Measurements from ENCODE around the gene SLAIN2.

SLAIN2 gene

GRCh38 chr4:48367016-48367415 is 25.7 kb downstream of the SLAIN2 start:
- H3K36me3 ChIP-seq (ENCODE audit: control insufficient read depth, insufficient read depth, low read length) = no peaks in the 10 kb centered on the region
- H3K27ac ChIP-seq (ENCODE audit: insufficient read depth, low read length, poor library complexity, severe bottlenecking) = no peak overlapping the region
- H3K9me3 ChIP-seq (ENCODE audit: control insufficient read depth, low read length) = no peaks in the 10 kb centered on the region
- H3K27me3 ChIP-seq (replicated peaks; ENCODE audit: control insufficient read depth, insufficient read depth, low read length, poor library complexity, severe bottlenecking) = no peaks in the 10 kb centered on the region
- peaks cover 3% of the 10 kb centered on the region for H3K4me1 ChIP-seq (ENCODE audit: control insufficient read depth, insufficient read depth, low read length, poor library complexity, severe bottlenecking)
- no peak overlapping the region for H3K4me3 ChIP-seq (ENCODE audit: insufficient read depth, low read depth, low read length, poor library complexity, severe bottlenecking)
- no peak for DNase-seq

GRCh38 chr4:48368389-48368788 is 27.1 kb downstream of the SLAIN2 start:
- Histone ChIP-seq H3K27me3 (replicated peaks; ENCODE audit: control insufficient read depth, insufficient read depth, low read length, poor library complexity, severe bottlenecking) (no peaks in the 10 kb centered on the region), H3K27ac (ENCODE audit: insufficient read depth, low read length, poor library complexity, severe bottlenecking) (no peak overlapping the region), H3K4me1 (ENCODE audit: control insufficient read depth, insufficient read depth, low read length, poor library complexity, severe bottlenecking) (peaks cover 3% of the 10 kb centered on the region), H3K4me3 (ENCODE audit: insufficient read depth, low read depth, low read length, poor library complexity, severe bottlenecking) (no peak overlapping the region), H3K9me3 (ENCODE audit: control insufficient read depth, low read length) (no peaks in the 10 kb centered on the region), H3K36me3 (ENCODE audit: control insufficient read depth, insufficient read depth, low read length) (no peaks in the 10 kb centered on the region)
- no peak for DNase-seq

- Histone ChIP-seq H3K27ac (ENCODE audit: insufficient read depth, low read length, poor library complexity, severe bottlenecking) (no peak overlapping the region), H3K4me1 (ENCODE audit: control insufficient read depth, insufficient read depth, low read length, poor library complexity, severe bottlenecking) (peaks cover 3% of the 10 kb centered on the region), H3K36me3 (ENCODE audit: control insufficient read depth, insufficient read depth, low read length) (no peaks in the 10 kb centered on the region), H3K4me3 (ENCODE audit: insufficient read depth, low read depth, low read length, poor library complexity, severe bottlenecking) (no peak overlapping the region), H3K9me3 (ENCODE audit: control insufficient read depth, low read length) (no peaks in the 10 kb centered on the region), H3K27me3 (replicated peaks; ENCODE audit: control insufficient read depth, insufficient read depth, low read length, poor library complexity, severe bottlenecking) (no peaks in the 10 kb centered on the region)
- no peak for DNase-seq
Measured at GRCh38 chr4:48369248-48369647, 27.9 kb downstream of the SLAIN2 start.

GRCh38 chr4:48369771-48370170 is 28.4 kb downstream of the SLAIN2 start:
- no peak overlapping the region for H3K4me3 ChIP-seq (ENCODE audit: insufficient read depth, low read depth, low read length, poor library complexity, severe bottlenecking)
- H3K27ac ChIP-seq (ENCODE audit: insufficient read depth, low read length, poor library complexity, severe bottlenecking) = no peak overlapping the region
- no peaks in the 10 kb centered on the region for H3K27me3 ChIP-seq (replicated peaks; ENCODE audit: control insufficient read depth, insufficient read depth, low read length, poor library complexity, severe bottlenecking)
- no peak for DNase-seq
- no peaks in the 10 kb centered on the region for H3K36me3 ChIP-seq (ENCODE audit: control insufficient read depth, insufficient read depth, low read length)
- no peaks in the 10 kb centered on the region for H3K9me3 ChIP-seq (ENCODE audit: control insufficient read depth, low read length)
- H3K4me1 ChIP-seq (ENCODE audit: control insufficient read depth, insufficient read depth, low read length, poor library complexity, severe bottlenecking) = peaks cover 3% of the 10 kb centered on the region

GRCh38 chr4:48370260-48371134 is 29.2 kb downstream of the SLAIN2 start:
- Histone ChIP-seq H3K4me3 (ENCODE audit: insufficient read depth, low read depth, low read length, poor library complexity, severe bottlenecking) (no peak overlapping the region), H3K27ac (ENCODE audit: insufficient read depth, low read length, poor library complexity, severe bottlenecking) (no peak overlapping the region), H3K9me3 (ENCODE audit: control insufficient read depth, low read length) (no peaks in the 10 kb centered on the region), H3K36me3 (ENCODE audit: control insufficient read depth, insufficient read depth, low read length) (no peaks in the 10 kb centered on the region), H3K4me1 (ENCODE audit: control insufficient read depth, insufficient read depth, low read length, poor library complexity, severe bottlenecking) (peaks cover 3% of the 10 kb centered on the region), H3K27me3 (replicated peaks; ENCODE audit: control insufficient read depth, insufficient read depth, low read length, poor library complexity, severe bottlenecking) (no peaks in the 10 kb centered on the region)
- no peak for DNase-seq

GRCh38 chr4:48372272-48372671 is 30.9 kb downstream of the SLAIN2 start:
- Histone ChIP-seq H3K4me1 (ENCODE audit: control insufficient read depth, insufficient read depth, low read length, poor library complexity, severe bottlenecking) (peaks cover 3% of the 10 kb centered on the region), H3K4me3 (ENCODE audit: insufficient read depth, low read depth, low read length, poor library complexity, severe bottlenecking) (no peak overlapping the region), H3K9me3 (ENCODE audit: control insufficient read depth, low read length) (no peaks in the 10 kb centered on the region), H3K27me3 (replicated peaks; ENCODE audit: control insufficient read depth, insufficient read depth, low read length, poor library complexity, severe bottlenecking) (no peaks in the 10 kb centered on the region), H3K36me3 (ENCODE audit: control insufficient read depth, insufficient read depth, low read length) (no peaks in the 10 kb centered on the region), H3K27ac (ENCODE audit: insufficient read depth, low read length, poor library complexity, severe bottlenecking) (no peak overlapping the region)
- no peak for DNase-seq

- Histone ChIP-seq H3K27ac (ENCODE audit: insufficient read depth, low read length, poor library complexity, severe bottlenecking) (no peak overlapping the region), H3K9me3 (ENCODE audit: control insufficient read depth, low read length) (no peaks in the 10 kb centered on the region), H3K4me3 (ENCODE audit: insufficient read depth, low read depth, low read length, poor library complexity, severe bottlenecking) (no peak overlapping the region), H3K27me3 (replicated peaks; ENCODE audit: control insufficient read depth, insufficient read depth, low read length, poor library complexity, severe bottlenecking) (no peaks in the 10 kb centered on the region), H3K4me1 (ENCODE audit: control insufficient read depth, insufficient read depth, low read length, poor library complexity, severe bottlenecking) (peaks cover 1% of the 10 kb centered on the region), H3K36me3 (ENCODE audit: control insufficient read depth, insufficient read depth, low read length) (peaks cover 19% of the 10 kb centered on the region)
- DNase-seq = no peak
Measured at GRCh38 chr4:48375651-48376304, 34.4 kb downstream of the SLAIN2 start.

- no peak overlapping the region for H3K4me3 ChIP-seq (ENCODE audit: insufficient read depth, low read depth, low read length, poor library complexity, severe bottlenecking)
- H3K9me3 ChIP-seq (ENCODE audit: control insufficient read depth, low read length) = no peaks in the 10 kb centered on the region
- H3K36me3 ChIP-seq (ENCODE audit: control insufficient read depth, insufficient read depth, low read length) = peaks cover 29% of the 10 kb centered on the region
- no peaks in the 10 kb centered on the region for H3K4me1 ChIP-seq (ENCODE audit: control insufficient read depth, insufficient read depth, low read length, poor library complexity, severe bottlenecking)
- no peak overlapping the region for H3K27ac ChIP-seq (ENCODE audit: insufficient read depth, low read length, poor library complexity, severe bottlenecking)
- DNase-seq = no peak
- no peaks in the 10 kb centered on the region for H3K27me3 ChIP-seq (replicated peaks; ENCODE audit: control insufficient read depth, insufficient read depth, low read length, poor library complexity, severe bottlenecking)
Measured at GRCh38 chr4:48379587-48380180, 38.4 kb downstream of the SLAIN2 start.

- H3K4me3 ChIP-seq (ENCODE audit: insufficient read depth, low read depth, low read length, poor library complexity, severe bottlenecking) = no peak overlapping the region
- H3K36me3 ChIP-seq (ENCODE audit: control insufficient read depth, insufficient read depth, low read length) = peaks cover 32% of the 10 kb centered on the region
- H3K27ac ChIP-seq (ENCODE audit: insufficient read depth, low read length, poor library complexity, severe bottlenecking) = no peak overlapping the region
- no peaks in the 10 kb centered on the region for H3K4me1 ChIP-seq (ENCODE audit: control insufficient read depth, insufficient read depth, low read length, poor library complexity, severe bottlenecking)
- no peak for DNase-seq
- no peaks in the 10 kb centered on the region for H3K27me3 ChIP-seq (replicated peaks; ENCODE audit: control insufficient read depth, insufficient read depth, low read length, poor library complexity, severe bottlenecking)
- no peaks in the 10 kb centered on the region for H3K9me3 ChIP-seq (ENCODE audit: control insufficient read depth, low read length)
Measured at GRCh38 chr4:48380583-48381167, 39.3 kb downstream of the SLAIN2 start.
